T follicular helper cell (primary cell): ENCODE data around the gene PIP5K1C.
"Not testable (repeated sequence)": the region's sequence is repeated elsewhere in the genome, so short reads cannot be mapped to it uniquely, and the experiment has no call there.

Source experiments
- DNase-seq: peaks from one replicate; pipeline ENCODE4 v3.0.0-alpha.2; 2020; ENCODE audit warnings: low read depth

Gene PIP5K1C

DNA sequence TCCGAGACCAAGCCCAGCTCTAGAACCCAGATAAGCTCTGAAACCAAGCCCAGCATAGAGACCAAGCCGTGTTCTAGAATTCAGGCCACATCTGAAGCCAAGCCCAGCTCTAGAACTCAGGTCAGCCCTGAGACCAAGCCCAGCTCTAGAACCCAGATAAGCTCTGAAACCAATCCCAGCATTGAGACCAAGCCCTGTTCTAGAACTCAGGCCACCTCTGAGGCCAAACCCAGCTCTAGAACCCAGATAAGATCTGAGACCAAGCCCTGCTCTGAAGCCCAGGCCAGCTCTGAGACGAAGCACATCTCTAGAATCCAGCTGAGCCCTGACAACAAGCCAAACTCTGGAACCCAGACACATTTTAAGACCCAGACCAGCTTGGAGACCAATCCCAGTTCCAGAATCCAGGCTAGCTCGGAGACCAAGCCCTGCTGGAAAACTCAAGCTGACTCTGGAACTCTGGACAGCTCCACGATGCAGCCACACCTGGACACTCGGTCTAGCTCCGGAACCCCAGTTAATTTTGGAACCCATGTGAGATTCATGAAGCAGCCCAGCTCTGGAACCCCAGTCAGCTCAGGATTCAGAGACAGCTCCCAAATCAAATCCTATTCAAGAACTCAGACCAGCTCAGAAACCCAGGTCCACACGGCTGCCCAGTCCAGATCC is 109.1 kb downstream of the PIP5K1C start:
- no peak for DNase-seq

DNA sequence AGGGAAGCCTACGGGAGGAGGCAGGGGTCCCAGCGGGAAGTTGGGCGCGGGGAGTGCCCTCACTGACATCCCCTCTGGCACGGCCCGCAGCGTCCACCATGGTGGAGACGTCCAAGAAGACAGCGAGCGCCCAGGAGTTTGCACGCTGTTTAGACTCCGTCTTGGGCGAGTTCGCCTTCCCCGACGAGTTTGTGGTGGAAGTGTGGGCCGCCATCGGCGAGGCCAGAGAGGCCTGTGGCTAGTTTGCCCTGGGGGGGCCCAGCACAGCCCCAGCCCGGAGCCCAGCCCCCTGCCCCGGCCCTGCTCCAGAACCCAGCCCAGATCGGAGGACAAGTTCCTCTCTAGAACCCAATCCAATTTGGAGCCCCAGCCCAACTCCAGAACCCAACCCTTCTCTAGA is 110.3 kb downstream of the PIP5K1C start:
- DNase-seq: no peak

DNA sequence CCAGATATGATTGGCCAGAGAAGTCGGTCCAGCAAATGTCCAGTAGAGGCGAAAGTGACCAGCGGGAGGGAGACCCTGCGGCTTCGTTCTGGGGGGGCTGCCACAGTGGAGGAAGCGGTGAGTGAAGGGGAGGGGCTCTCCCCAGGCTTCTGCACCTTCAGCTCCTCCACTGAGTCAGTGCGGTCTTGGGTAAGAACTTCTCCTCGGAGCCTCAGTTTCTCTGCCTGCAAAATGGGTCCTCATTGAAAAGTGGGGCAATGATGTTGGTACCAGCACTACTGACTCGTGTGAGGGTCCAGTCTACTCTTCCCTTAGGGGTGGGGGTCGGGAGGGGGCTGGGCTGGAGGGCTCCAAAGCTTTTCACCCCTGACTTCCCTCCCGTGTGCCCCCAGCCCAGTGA is 110.8 kb downstream of the PIP5K1C start:
- DNase-seq: no peak

DNA sequence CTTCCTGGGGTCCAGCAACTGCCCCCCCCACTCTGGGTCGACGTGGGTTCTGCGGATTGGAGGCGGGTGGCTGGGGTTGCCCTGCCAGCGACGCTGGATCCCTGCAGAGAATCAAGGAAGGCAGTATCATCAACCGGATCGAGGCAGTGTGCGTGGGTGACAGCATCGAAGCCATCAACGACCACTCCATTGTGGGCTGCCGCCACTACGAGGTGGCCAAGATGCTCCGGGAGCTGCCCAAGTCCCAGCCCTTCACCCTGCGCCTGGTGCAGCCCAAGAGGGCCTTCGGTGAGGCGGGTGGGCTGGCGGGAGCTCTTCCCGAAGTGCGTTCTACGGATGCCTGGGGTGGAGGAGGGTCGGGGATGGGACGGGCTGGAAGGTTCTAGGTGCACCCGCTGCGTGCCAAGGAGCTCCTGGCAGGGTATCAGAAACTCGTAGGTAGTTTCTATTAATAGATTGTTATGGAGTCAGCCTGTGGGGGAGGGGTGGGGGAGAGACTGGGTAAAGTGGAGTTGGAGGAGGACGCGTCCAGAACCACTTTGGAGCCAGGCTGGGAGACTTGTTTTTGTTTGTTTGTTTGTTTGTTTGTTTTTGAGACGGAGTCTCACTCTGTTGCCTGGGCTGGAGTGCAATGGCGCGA is 113.4 kb downstream of the PIP5K1C start:
- no peak for DNase-seq

DNA sequence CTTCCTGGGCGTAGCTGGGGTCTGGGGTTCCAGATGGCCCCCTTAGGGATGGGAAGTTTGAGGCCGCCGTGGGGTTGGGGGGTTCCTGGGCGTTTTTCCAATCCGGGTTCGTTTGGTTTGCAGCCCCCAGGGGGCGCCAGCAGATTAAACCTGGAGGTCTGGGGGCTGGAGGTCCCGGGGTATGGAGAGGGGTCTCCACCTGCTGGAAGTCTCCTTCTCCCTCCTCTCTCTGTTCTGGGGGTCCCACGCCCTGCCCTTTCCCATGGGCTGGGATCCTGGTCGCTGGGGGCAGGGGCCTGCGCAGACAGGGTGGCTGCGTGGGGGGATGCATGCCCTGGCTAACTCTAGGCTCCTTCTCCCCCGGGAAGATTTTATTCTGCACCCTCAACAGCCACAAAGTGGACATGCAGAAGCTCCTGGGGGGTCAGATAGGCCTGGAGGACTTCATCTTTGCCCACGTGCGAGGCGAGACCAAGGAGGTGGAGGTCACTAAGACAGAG is 114.1 kb downstream of the PIP5K1C start:
- DNase-seq: no peak

DNA sequence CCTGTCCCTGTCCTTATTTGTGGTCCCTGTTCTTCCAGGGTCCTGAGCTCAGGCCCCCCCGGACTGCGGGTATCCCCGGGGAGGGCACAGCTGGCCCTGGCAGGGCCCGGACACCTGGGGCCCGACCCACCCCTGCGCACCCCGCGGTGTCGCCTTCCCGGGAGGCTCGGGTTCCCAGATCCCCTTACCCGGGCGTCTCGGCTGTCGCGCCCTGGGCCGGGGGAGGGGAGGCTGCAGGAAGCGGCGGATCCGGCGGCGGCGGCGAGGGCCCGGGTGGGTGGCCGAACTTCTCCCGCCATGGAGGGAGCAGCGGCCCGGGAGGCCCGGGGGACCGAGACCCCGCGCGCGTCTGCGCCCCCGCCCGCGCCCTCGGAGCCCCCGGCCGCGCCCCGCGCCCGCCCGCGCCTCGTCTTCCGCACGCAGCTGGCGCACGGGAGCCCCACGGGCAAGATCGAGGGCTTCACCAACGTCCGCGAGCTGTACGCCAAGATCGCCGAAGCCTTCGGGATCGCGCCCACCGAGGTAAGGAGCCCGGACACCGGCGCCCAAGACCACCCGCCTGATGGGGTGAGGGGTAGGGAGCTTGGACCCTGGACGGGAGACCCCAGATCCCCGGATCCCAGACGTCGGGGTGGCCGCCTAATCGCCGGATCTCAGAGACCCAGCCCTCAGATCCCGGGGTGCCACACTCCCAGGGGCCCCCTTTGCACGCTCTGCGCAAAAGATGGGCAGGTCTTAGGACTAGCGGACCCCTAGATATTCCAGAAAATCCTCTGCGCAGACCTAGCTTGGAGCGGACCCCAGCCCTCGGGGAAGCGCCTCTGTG is 114.8 kb downstream of the PIP5K1C start, which contains the start of gene GIPC3:
Gene GIPC3, plus strand, starts transcription at position 178 of the 826 bp plus-strand sequence. Its CDS starts 120 bp downstream, at position 298.
- DNase-seq: no peak

DNA sequence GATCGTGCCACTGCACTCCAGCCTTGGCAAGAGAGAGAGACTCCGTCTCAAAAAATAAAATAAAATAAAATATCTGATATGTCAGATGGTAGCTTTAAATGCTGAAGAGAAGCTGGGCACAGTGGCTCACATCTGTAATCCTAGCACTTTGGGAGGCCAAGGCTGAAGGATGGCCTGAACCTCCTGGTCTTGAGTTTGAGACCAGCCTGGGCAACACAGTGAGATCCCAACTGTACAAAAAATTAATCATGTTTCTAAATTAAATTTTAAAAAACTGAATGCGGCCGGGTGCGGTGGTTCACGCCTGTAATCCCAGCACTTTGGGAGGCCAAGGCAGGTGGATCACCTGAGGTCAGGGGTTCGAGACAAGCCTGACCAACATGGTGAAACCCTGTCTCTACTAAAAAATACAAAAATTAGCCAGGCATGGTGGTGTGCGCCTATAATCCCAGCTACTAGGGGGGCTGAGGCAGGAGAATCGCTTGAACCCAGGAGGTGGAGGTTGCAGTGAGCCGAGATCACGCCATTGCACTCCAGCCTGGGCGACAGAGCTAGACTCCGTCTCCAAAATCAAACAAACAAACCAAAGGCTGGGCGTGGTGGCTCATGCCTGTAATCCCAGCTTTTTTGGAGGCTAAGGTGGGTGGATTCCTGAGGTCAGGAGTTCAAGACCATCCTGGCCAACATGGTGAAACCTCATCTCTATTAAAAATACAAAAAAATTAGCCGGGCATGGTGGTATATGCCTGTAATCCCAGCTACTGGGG is 116.0 kb downstream of the PIP5K1C start:
- not testable (repeated sequence) for DNase-seq

DNA sequence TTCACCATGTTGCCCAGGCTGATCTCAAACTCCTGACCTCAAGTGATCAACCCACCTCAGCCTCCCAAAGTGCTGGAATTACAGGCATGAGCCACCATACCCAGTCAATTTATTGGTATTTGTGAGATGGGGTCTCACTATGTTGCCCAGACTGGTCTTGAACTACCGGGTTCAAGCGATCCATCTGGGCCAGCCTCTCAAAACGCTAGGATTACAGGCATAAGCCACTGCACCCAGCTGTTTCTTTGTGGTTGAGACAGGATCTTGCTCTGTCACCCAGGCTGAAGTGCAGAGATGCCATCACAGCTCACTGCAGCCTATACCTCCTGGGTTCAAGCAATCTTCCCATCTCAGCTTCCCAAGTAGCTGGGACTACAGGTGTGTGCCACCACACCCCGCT is 118.5 kb downstream of the PIP5K1C start:
- not testable (repeated sequence) for DNase-seq
